HG02938 (cell line): ENCODE data around the gene KHDRBS1.
"Not testable (repeated sequence)": the region's sequence is repeated elsewhere in the genome, so short reads cannot be mapped to it uniquely, and the experiment has no call there.

Source experiments
- ATAC-seq: cut with Tn5 transposase; IDR thresholded peaks from one replicate; pipeline ENCODE4 v1.9.1; 2021; ENCODE audit warnings: mild to moderate bottlenecking, moderate library complexity; ENCODE audit not compliant: unreplicated experiment

Gene KHDRBS1

DNA sequence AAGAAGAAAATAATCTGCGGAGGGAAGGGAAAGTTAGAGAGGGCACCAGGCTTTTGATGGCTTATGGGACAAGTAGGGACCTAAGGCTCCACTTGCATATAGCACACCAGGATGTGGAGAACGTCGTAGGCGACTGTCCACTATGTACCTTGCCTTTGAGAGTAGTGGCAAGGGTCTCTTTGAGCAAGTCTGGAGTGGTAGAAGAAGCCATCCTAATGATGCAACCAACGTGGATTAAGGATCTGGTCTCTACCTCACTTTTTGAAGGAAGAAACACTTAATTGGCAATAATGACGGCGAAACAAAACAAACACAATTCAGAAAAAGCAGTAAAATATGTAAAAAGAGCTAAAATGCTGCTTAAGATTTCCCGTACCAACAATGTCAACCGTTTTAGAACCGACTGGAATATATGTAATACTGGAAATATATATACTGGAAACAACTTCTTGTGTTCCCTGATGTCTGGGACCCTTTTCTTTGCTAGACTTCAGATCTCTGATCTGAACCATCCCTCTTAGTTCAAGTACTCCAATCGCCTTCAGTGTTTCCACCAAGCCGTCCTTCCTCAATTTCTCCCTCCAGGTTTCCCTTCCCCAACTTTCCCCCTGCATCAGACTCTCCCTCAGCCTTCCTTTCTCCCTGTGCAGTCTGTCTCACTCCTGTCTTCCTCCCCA, 821 bp upstream of the KHDRBS1 start:
- no peak for ATAC-seq

GRCh38 chr1:32014199-32014947, 705 bp downstream of the KHDRBS1 start:
- peak; percentile 17 for ATAC-seq

GRCh38 chr1:32014948-32015273, 1.2 kb downstream of the KHDRBS1 start:
- no peak for ATAC-seq

DNA sequence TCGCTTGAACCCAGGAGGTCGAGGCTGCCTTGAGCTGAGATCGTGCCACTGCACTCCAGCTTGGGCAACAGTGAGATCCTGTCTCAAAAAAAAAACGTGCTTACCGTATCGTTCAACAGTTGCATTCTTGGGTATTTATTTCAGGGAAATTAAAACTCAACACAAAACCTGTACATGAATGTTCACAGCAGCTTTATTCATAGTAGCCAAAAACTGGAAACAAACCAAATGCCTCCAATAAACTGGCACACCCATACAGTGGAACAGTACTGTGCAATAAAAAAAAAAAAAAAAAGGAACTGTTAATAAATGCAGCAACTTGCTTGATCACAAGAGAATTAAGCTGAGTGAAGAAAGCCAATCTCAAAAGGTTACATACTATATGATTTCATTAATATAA, 6.7 kb downstream of the KHDRBS1 start:
- no peak for ATAC-seq

DNA sequence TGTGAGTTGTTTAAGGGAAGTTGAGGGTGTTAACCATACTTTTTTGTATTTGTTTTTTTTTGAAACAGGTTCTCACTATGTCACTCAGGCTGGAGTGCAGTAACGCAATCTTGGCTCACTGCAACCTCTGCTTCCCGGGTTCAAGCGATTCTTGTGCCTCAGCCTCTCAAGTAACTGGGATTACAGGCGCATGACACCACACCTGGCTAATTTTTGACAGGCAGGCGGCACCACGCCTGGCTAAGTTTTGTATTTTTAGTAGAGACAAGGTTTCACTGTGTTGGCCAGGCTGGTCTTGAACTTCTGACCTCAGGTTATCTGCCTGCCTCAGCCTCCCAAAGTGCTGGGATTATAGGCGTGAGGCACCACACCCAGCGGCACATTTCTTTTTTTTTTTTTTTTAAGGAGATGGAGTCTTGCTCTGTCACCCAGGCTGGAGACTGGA, 7.9 kb downstream of the KHDRBS1 start:
- not testable (repeated sequence) for ATAC-seq

GRCh38 chr1:32023351-32023750, 9.7 kb downstream of the KHDRBS1 start:
- no peak for ATAC-seq

DNA sequence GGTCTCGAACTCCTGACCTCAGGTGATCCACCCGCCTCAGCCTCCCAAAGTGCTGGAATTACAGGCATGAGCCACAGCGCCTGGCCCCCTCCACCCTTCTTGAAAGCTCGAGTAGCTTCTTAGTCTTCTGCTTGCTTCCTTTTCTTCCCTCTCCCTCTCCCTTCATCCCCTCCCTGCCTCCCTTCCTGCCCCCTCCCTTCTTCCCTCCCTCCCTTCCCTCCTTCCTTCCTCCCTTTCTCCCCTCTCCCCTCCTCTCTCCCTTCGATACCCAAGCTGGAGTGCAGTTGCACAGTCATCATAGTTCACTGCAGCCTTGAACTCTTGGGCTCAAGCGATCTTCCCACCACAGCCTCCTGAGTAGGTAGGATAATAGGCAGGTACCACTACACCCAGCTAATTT, 11.8 kb downstream of the KHDRBS1 start:
- no peak for ATAC-seq

DNA sequence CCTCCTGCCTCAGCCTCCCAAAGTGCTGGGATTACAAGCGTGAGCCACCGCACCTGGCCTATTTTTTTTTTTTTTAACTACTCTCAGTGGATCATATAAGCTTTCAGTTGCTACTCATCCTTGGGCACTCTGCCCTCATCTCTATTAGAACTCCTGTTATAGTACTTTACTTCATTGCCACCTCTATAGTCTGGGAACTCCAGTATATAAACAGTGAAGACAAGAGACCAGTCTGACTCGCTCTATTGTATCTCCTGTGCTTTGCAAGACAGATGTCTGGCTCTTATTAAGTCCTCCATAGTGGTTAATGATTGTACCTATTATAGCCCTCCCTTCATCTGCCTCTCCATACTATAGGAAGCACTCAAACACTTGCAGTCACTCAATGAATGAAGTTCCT, 15.1 kb downstream of the KHDRBS1 start:
- no peak for ATAC-seq

DNA sequence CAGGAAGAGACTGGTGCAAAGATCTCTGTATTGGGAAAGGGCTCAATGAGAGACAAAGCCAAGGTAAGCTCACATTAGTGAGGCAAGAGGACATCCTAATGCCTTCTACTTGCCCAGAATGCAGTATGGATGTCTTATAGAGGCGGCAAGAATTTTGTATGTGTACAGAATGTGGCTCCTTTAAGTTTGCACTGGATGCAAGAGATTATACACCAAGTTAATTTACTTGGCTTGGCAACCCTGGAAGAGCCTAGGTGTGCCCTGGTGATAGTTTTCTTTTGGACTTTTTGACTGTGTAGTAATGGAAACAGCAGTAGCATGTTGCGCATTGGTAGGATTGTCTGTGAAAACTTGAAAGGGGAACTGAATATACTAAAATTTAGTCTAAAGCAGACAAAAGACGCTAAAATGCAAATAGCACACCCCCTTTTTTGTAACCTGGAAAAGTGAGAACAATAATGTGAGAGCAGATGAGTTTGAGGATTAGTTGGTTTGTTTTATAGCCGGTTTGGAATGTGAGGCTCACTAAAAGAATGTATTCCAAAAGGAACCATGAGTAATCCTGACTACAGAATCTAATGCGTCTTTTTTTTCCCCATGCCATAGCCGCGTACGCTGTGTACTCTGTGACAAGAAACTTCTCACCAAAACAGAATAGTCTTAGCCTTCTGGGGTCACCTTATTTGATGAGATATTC, 18.1 kb downstream of the KHDRBS1 start:
- no peak for ATAC-seq

DNA sequence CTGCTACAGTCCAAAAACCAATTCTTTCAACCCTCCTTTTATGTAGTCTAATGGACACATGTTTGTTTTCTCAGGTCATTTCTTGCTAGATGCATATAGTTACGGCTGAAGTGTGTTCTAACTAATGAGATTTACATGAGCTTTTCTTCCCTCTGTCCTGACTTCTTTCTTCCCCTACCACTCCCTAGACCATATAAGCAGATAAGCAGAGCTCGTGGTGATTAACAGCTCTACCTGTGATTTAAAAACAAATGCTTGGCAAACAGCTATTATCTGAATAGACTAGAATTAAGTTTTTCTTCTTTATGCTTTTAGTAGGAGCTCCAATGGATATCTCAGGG, 18.6 kb downstream of the KHDRBS1 start:
- no peak for ATAC-seq

GRCh38 chr1:32035119-32035518, 21.5 kb downstream of the KHDRBS1 start:
- ATAC-seq: no peak

GRCh38 chr1:32040711-32041110, 27.0 kb downstream of the KHDRBS1 start:
- ATAC-seq: no peak

DNA sequence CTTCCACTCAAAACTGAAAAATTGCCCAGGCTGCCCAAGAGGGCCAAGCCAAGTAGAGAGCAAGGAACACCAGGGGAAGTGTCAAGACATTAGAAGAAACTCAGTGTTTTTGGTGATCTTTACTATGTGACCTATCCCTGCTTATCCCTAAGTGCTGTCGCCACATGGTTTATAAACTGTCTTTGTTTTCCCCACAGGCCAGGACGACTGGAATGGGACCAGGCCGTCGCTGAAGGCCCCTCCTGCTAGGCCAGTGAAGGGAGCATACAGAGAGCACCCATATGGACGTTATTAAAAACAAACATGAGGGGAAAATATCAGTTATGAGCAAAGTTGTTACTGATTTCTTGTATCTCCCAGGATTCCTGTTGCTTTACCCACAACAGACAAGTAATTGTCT, 28.7 kb downstream of the KHDRBS1 start:
- no peak for ATAC-seq

DNA sequence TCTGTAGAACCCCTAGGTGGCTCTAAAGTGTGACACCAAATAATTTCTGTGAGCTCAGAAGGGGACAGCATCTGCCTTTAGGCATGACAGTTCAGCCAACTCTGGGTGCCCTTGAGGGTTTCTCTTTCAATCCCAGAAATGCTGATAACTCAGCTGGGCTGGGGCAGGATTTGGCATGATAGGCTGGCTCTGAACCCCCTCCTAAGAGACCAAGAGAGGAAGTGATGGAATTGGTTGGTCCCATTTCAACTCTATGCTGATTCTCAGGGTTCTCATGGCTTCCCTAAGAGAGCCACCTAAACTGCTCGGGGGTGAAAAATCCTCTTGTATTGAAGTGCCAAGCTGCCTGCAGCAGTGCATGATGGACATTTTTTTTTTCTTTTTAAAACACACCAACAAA, 30.6 kb downstream of the KHDRBS1 start:
- ATAC-seq: no peak

DNA sequence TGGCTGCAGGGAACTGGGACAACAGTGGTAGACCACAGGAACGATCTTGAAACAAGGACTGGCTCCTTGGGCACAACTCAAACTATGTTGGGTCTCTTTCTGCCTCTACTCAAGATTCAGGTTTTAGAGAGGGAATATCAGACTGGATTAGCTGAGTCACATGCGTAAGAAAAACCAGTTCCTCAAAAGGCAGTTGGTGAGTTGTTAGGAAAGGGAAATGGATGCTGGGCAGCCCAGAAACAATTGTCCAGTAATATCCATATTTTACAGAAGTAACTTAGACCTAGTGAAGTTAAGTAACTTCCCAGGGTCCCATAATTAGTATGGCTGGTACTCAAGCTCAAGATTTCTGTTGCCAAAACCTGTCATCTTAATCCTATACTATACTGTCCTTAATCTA, 32.1 kb downstream of the KHDRBS1 start:
- no peak for ATAC-seq

DNA sequence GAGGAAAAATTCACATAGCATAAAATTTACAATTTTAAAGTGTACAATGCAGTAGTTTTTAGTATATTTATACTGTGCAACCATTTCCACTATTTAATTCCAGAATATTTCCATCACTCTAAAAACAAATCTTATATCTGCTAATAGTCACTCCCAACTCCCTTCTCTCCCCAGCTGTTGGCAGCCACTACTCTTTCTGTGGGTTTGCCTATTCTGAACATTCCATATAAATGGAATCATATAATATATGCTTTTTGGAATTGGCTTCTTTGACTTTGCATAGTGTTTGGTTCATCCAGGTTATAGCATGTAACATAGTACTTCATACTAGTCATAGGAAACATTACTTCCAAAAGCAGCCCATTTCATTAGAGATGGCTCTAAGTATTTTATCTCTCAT, 34.0 kb downstream of the KHDRBS1 start:
- no peak for ATAC-seq

DNA sequence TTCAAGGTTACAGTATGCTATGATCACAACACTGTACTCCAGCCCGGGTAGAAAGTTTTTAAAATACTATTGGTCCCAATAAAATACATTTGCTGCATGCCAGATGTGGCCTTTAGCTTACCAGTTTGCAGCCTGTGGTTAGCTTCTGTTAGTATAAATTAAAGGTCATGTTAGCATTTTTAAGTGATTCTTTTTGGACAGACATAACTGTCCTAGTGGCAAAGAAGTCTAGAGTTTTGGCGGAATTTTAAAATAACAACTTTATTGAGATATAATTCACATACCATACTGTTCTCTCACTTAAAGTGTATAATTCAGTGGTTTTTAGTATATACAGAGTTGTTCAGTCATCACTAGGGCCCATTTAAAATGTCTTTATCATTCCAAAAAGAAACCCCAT, 34.8 kb downstream of the KHDRBS1 start:
- no peak for ATAC-seq

DNA sequence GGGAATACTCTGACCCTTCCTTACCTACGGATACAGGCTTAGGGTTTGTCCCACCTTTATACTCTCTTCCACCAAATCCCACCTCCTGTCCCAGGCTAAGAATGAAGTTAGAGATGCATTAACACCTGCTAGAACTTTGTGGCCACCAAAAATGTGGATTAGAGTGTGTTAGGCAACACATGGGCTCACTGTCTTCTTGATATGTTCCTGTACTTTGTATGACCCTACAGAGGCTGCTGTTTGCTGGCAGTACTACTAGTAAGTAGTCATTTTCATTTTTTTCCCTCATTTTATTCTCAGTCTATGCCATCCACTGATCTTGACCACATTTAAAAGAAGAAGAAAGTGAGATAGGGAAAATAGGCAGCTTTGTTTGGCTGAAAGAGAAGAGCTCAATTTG, 38.0 kb downstream of the KHDRBS1 start:
- no peak for ATAC-seq

DNA sequence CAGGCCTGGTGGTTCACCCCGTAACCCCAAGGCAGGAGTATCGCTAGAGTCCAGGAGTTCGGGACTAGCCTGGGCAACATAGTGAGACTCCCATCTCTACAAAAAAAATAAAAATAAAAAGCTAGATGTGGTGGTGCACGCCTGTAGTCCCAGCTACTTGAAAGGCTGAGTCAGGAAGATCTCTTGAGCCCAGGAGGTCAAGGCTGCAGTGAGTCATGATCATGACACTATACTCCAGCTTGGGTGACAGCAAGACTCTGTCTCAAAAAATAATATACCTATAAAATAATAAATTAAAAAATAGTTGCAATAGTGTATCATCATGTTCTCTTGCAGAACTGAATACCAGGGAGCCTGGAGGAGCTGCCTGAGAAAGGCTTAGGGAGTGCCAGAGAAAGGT, 39.2 kb downstream of the KHDRBS1 start:
- no peak for ATAC-seq

DNA sequence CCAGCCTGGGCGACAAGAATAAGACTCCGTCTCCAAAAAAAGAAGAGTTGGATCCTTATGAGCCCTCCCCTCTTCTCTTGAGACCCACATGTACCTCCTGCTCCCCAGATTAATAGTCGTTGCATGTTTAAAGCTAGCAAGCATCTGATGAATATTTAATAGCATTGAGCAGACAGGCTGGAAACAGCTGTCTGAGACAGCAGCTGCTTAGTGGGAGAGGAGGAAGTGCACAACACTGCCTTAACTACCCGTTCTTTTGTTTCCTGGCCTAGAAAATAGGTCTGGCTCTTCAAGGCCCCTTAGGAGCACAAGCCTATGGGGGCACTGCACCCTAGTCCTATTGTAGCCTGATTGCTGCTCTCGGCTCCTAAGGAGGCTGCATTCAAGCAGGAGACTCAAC, 41.7 kb downstream of the KHDRBS1 start:
- ATAC-seq: no peak

DNA sequence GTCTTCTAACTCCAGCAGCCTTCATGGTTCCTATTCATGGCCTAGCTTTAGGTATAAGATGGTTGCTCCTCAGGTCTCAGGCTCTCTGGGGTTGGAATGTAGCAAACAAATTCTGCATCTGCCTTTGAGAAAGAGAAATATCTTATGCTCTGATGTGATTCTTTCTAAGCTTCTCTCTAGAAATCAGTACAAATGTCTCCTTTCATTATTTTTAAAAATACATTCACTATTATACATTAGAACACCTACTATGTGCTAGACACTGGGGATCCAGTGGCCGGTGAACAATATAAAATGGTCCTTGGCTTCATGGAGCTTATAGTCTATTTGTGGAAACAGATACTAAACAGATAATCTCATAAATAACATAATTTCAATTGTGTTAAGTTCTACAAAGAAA, 42.9 kb downstream of the KHDRBS1 start:
- ATAC-seq: no peak

DNA sequence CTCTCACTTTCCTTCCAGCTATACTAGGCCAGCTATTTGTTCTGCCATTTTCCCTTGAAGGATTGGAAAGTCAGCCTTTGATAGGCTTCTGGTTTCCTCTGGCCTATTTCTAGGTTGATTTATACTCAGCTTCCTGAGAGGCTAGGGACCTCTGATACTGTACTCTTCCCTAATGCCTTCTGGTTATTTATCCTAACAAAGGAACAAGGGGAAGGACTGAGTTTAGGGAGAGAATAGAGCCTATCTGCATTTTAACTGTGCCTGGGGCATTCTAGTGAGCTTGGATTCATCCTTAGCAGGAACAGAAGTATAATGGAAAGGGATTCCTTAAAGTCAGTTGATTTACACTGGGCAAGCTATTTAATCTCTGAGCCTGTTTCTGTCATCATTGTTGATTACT, 47.2 kb downstream of the KHDRBS1 start:
- no peak for ATAC-seq
